HepG2 (cell line): ENCODE data around the gene NT5DC1. TPM values are rescaled to one million over a fixed set of nuclear protein-coding genes. Genes with fewer than 3 reads are reported as not detected.
A peak's percentile ranks its signal among the peaks of the same experiment; 100 is the strongest.

Experiments
- CTCF ChIP-seq: sonication (generic); formaldehyde crosslinking; IDR thresholded peaks from 2 replicates; pipeline ENCODE4 v1.5.0; 2020; ENCODE audit warnings: mild to moderate bottlenecking, missing genetic modification reagents, moderate library complexity
- ERF ChIP-seq: IDR thresholded peaks from 2 replicates; pipeline ENCODE4 v1.6.1; 2018; ENCODE audit warnings: missing biosample characterization, missing genetic modification reagents
- HDAC6 ChIP-seq: fragments of 200-600 bp; sonication (generic); IDR thresholded peaks from 2 replicates; pipeline ENCODE4 v1.7.0; 2017; ENCODE audit warnings: mild to moderate bottlenecking, antibody characterized with exemption, low read length, low read depth
- IRF2 ChIP-seq: IDR thresholded peaks from 2 replicates; pipeline ENCODE4 v1.6.1; 2018; ENCODE audit warnings: missing genetic modification reagents, missing compliant biosample characterization
- MTA3 ChIP-seq: sonication (generic); formaldehyde crosslinking; IDR thresholded peaks from 2 replicates; pipeline ENCODE4 v1.4.0; 2020; ENCODE audit warnings: missing genetic modification reagents
- NFE2L1 ChIP-seq: sonication (generic); formaldehyde crosslinking; IDR thresholded peaks from 2 replicates; pipeline ENCODE4 v1.4.0; 2020; ENCODE audit warnings: missing genetic modification reagents, mild to moderate bottlenecking, borderline replicate concordance
- NFE2L2 ChIP-seq: fragments of 150-350 bp; IDR thresholded peaks from 2 replicates; pipeline ENCODE4 v1.6.1; 2014; ENCODE audit warnings: low read length
- NR2C2 ChIP-seq: sonication (generic); formaldehyde crosslinking; IDR thresholded peaks from 2 replicates; pipeline ENCODE4 v1.4.0; 2020; ENCODE audit warnings: missing genetic modification reagents, mild to moderate bottlenecking, moderate library complexity, borderline replicate concordance
- RBFOX2 ChIP-seq: fragments of 200-400 bp; formaldehyde crosslinking; IDR thresholded peaks from 2 replicates; pipeline ENCODE4 v1.6.1; 2017; ENCODE audit warnings: low read depth, mild to moderate bottlenecking, low read length
- SKI ChIP-seq: fragments of 450-650 bp; IDR thresholded peaks from one replicate; pipeline ENCODE4 v1.6.1; 2018; ENCODE audit warnings: mild to moderate bottlenecking; ENCODE audit not compliant: partially characterized antibody
- ZBTB49 ChIP-seq: sonication (generic); formaldehyde crosslinking; IDR thresholded peaks from 2 replicates; pipeline ENCODE4 v1.4.0; 2020; ENCODE audit warnings: missing genetic modification reagents, borderline replicate concordance
- ZNF101 ChIP-seq: sonication (generic); formaldehyde crosslinking; IDR thresholded peaks from 2 replicates; pipeline ENCODE4 v1.4.0; 2020; ENCODE audit warnings: mild to moderate bottlenecking, low read depth, missing genetic modification reagents, borderline replicate concordance
- ZNF230 ChIP-seq: sonication (generic); formaldehyde crosslinking; IDR thresholded peaks from 2 replicates; pipeline ENCODE4 v1.4.0; 2020; ENCODE audit warnings: mild to moderate bottlenecking, missing genetic modification reagents
- ZNF280B ChIP-seq: sonication (generic); formaldehyde crosslinking; IDR thresholded peaks from 2 replicates; pipeline ENCODE4 v1.5.0; 2020; ENCODE audit warnings: missing genetic modification reagents, mild to moderate bottlenecking, borderline replicate concordance
- ZNF441 ChIP-seq: sonication (generic); formaldehyde crosslinking; IDR thresholded peaks from 2 replicates; pipeline ENCODE4 v1.7.0; 2021; ENCODE audit warnings: missing genetic modification reagents, borderline replicate concordance
- ZNF670 ChIP-seq: sonication (generic); formaldehyde crosslinking; IDR thresholded peaks from 2 replicates; pipeline ENCODE4 v1.8.0; 2022; ENCODE audit warnings: mild to moderate bottlenecking, missing genetic modification reagents, borderline replicate concordance
- ZNF704 ChIP-seq: sonication (generic); formaldehyde crosslinking; IDR thresholded peaks from 2 replicates; pipeline ENCODE4 v1.8.1; 2023; ENCODE audit warnings: mild to moderate bottlenecking, inconsistent platforms, moderate library complexity, missing genetic modification reagents, borderline replicate concordance
- ZZZ3 ChIP-seq: sonication (generic); formaldehyde crosslinking; IDR thresholded peaks from 2 replicates; pipeline ENCODE4 v1.4.0; 2020; ENCODE audit warnings: missing genetic modification reagents, mild to moderate bottlenecking, borderline replicate concordance
- polyA plus RNA-seq, 8 experiments: library from polyadenylated mRNA; depleted of rRNA in 3 of 8; stranded (reverse) in 7 of 8; unstranded in 1 of 8; fragments of >200 nt; fragmentation: Illumina TruSeq in 4 of 8; extraction: Trizol in 4 of 8; gene quantifications; 2 replicates each; pipeline versions ENCODE4 v1.2.1 to v1.2.3, GENCODE V29; 2011 to 2016; ENCODE audit warnings: low read depth in 4 of 8, missing spikeins in 1 of 8, mixed read lengths in 1 of 8; ENCODE audit not compliant: insufficient read depth in 1 of 8
- total RNA-seq, 5 experiments: library from RNA; depleted of rRNA; stranded (reverse); fragments of >200 nt; fragmentation: Illumina TruSeq; extraction: Trizol; gene quantifications; 2 replicates each; pipeline ENCODE4 v1.2.3, GENCODE V29; 2016; ENCODE audit warnings: low read depth in 1 of 5
- TF ChIP-seq, protein P1 (sequence below): sonication (generic); formaldehyde crosslinking; conservative IDR thresholded peaks from 2 replicates; pipeline ENCODE4 v1.4.0; 2020; ENCODE audit warnings: missing genetic modification reagents

The NT5DC1 gene
- total and polyA plus RNA-seq, 2 of the 13 experiments (the other 11 are each of a cell fraction or from before 2014, with no cell fraction given), result 27.0 to 56.1 TPM

DNA sequence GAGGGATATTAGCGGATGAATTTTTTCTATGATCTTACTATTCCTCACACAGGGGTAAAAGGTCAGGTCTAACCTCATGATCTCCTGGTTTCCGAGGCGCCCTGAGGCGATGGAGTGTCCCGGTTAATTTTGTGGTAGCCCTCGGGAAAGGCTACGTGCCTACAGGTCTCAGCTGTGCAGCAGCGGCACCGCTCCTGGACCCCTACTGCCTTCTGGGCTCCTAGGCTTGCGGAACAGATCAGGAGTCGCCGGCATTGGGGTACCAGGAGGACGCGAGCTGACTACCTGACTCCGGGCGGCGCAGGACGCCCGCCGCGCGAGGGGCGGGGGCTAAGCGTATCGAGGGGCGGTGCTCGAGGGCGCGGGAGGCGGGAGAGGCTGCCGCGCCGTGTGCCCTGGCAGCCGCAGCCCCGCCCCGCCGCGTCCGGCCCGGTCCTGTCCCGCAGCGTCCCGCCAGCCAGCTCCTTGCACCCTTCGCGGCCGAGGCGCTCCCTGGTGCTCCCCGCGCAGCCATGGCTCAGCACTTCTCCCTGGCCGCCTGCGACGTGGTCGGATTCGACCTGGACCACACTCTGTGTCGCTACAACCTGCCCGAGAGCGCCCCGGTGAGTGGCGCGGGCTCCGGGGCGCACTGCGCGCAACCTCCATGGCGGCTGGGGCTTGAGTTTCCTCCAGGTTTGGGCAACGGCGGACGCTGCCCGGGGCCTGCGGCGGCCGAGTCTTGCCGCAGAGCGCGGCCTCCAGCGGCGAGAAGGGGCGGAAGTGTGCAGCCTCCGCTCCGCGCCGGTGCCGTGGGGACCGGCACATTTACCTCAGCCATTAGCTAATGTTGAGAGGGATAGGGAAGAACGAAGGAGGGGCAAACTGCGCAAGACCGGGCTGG lies at the start of gene NT5DC1 (continued):
- TF ChIP-seq NFE2L1 (CRISPR knock-in tag), result no peak
- TF ChIP-seq ZBTB49 (CRISPR knock-in tag), result peak; percentile 21; the same call in 1 of the 2 replicates
- peak; percentile 91; the same call in 1 of the 2 replicates for TF ChIP-seq ZNF441 (CRISPR knock-in tag)
- peak; percentile 97; the same call in 1 of the 2 replicates for TF ChIP-seq ZNF230 (CRISPR knock-in tag)
- no peak for TF ChIP-seq ZZZ3
- TF ChIP-seq ZNF280B, result no peak
- peak; percentile 89 for TF ChIP-seq SKI
- TF ChIP-seq, protein P1, sequence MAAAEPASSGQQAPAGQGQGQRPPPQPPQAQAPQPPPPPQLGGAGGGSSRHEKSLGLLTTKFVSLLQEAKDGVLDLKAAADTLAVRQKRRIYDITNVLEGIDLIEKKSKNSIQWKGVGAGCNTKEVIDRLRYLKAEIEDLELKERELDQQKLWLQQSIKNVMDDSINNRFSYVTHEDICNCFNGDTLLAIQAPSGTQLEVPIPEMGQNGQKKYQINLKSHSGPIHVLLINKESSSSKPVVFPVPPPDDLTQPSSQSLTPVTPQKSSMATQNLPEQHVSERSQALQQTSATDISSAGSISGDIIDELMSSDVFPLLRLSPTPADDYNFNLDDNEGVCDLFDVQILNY (CRISPR knock-in tag), result no peak
- peak; percentile 100 for TF ChIP-seq RBFOX2
- peak; percentile 88 for TF ChIP-seq ZNF670
- peak; percentile 99 for TF ChIP-seq ZNF704 (CRISPR knock-in tag)
- peak; percentile 77 for TF ChIP-seq NR2C2 (CRISPR knock-in tag)
- TF ChIP-seq MTA3, result no peak
- peak; percentile 94 for TF ChIP-seq ERF (CRISPR knock-in tag)
- peak; percentile 68 for TF ChIP-seq CTCF (CRISPR knock-in tag)
- TF ChIP-seq NFE2L2, result no peak
- TF ChIP-seq HDAC6, result no peak
- peak; percentile 67; the same call in 1 of the 2 replicates for TF ChIP-seq ZNF101
- TF ChIP-seq IRF2 (CRISPR knock-in tag), result peak; percentile 66; the same call in 1 of the 2 replicates
